HepG2 (cell line): ENCODE results near the gene TMEM14B. TPM values are rescaled to one million over a fixed set of nuclear protein-coding genes. Genes with fewer than 3 reads are reported as not detected.

ENCODE experiments used
- ERF ChIP-seq: IDR thresholded peaks from 2 replicates; pipeline ENCODE4 v1.6.1; 2018; ENCODE audit warnings: missing biosample characterization, missing genetic modification reagents
- HOXA3 ChIP-seq: sonication (generic); formaldehyde crosslinking; IDR thresholded peaks from 2 replicates; pipeline ENCODE4 v1.5.0; 2020; ENCODE audit warnings: missing genetic modification reagents
- JUNB ChIP-seq: sonication (generic); formaldehyde crosslinking; IDR thresholded peaks from 2 replicates; pipeline ENCODE4 v1.8.0; 2022; ENCODE audit warnings: missing genetic modification reagents, mild to moderate bottlenecking, borderline replicate concordance
- LCORL ChIP-seq, 2 experiments: fragments of 450-650 bp in 1 of 2; sonication (generic) in 1 of 2; formaldehyde crosslinking in 1 of 2; IDR thresholded peaks; 2 replicates each; pipeline versions ENCODE4 v1.5.0 to v1.6.1; 2017 to 2020; ENCODE audit warnings: antibody characterized with exemption in 1 of 2, missing genetic modification reagents in 1 of 2
- MAFG ChIP-seq: sonication (generic); formaldehyde crosslinking; IDR thresholded peaks from 2 replicates; pipeline ENCODE4 v1.5.1; 2020; ENCODE audit warnings: mild to moderate bottlenecking, missing genetic modification reagents
- MAZ ChIP-seq, 2 experiments: sonication (generic) in 1 of 2; formaldehyde crosslinking in 1 of 2; IDR thresholded peaks; 2 replicates each; pipeline versions ENCODE4 v1.5.0 to v1.6.1; 2012 to 2020; ENCODE audit warnings: low read depth in 2 of 2, mild to moderate bottlenecking in 2 of 2, borderline replicate concordance in 1 of 2, improper control_type of control experiment in 1 of 2, low read length in 1 of 2, missing genetic modification reagents in 1 of 2, moderate library complexity in 1 of 2
- MEF2D ChIP-seq: sonication (generic); formaldehyde crosslinking; IDR thresholded peaks from 2 replicates; pipeline ENCODE4 v1.5.1; 2020; ENCODE audit warnings: mild to moderate bottlenecking, missing genetic modification reagents
- NCOA1 ChIP-seq: sonication (generic); formaldehyde crosslinking; IDR thresholded peaks from 2 replicates; pipeline ENCODE4 v1.9.0; 2021; ENCODE audit warnings: missing genetic modification reagents
- NRL ChIP-seq: sonication (generic); formaldehyde crosslinking; IDR thresholded peaks from 2 replicates; pipeline ENCODE4 v1.5.0; 2020; ENCODE audit warnings: missing genetic modification reagents, mild to moderate bottlenecking, moderate library complexity, borderline replicate concordance
- PAX8 ChIP-seq: sonication (generic); formaldehyde crosslinking; IDR thresholded peaks from 2 replicates; pipeline ENCODE4 v1.8.0; 2022; ENCODE audit warnings: mild to moderate bottlenecking, missing genetic modification reagents, borderline replicate concordance
- RFX3 ChIP-seq: IDR thresholded peaks from 2 replicates; pipeline ENCODE4 v1.6.1; 2016; ENCODE audit warnings: missing biosample characterization, missing genetic modification reagents
- RXRA ChIP-seq: sonication (generic); formaldehyde crosslinking; IDR thresholded peaks from 2 replicates; pipeline ENCODE4 v1.5.1; 2020; ENCODE audit warnings: missing genetic modification reagents
- SRSF1 ChIP-seq: fragments of 200-400 bp; formaldehyde crosslinking; optimal IDR thresholded peaks from 2 replicates; pipeline ENCODE3; 2017; ENCODE audit warnings: mild to moderate bottlenecking, low read depth, low read length, moderate library complexity
- TEF ChIP-seq: sonication (generic); formaldehyde crosslinking; IDR thresholded peaks from 2 replicates; pipeline ENCODE4 v1.5.0; 2020; ENCODE audit warnings: missing genetic modification reagents
- TOPORS ChIP-seq: sonication (generic); formaldehyde crosslinking; IDR thresholded peaks from 2 replicates; pipeline ENCODE4 v1.8.0; 2023; ENCODE audit warnings: mild to moderate bottlenecking, missing genetic modification reagents
- ZBTB7B ChIP-seq: sonication (generic); formaldehyde crosslinking; IDR thresholded peaks from 2 replicates; pipeline ENCODE4 v1.4.0; 2020; ENCODE audit warnings: missing genetic modification reagents
- ZFYVE20 ChIP-seq: sonication (generic); formaldehyde crosslinking; IDR thresholded peaks from 2 replicates; pipeline ENCODE4 v1.8.0; 2023; ENCODE audit warnings: low read depth, mild to moderate bottlenecking, moderate library complexity, missing genetic modification reagents, borderline replicate concordance
- ZGPAT ChIP-seq: IDR thresholded peaks from 2 replicates; pipeline ENCODE4 v1.6.1; 2016; ENCODE audit warnings: mild to moderate bottlenecking
- ZNF234 ChIP-seq: sonication (generic); formaldehyde crosslinking; conservative IDR thresholded peaks from 2 replicates; pipeline ENCODE4 v1.5.1; 2020; ENCODE audit warnings: mild to moderate bottlenecking, missing genetic modification reagents
- ZNF235 ChIP-seq: sonication (generic); formaldehyde crosslinking; IDR thresholded peaks from 2 replicates; pipeline ENCODE4 v1.8.1; 2023; ENCODE audit warnings: mild to moderate bottlenecking, missing genetic modification reagents, borderline replicate concordance
- ZNF337 ChIP-seq: sonication (generic); formaldehyde crosslinking; IDR thresholded peaks from 2 replicates; pipeline ENCODE4 v1.5.1; 2020; ENCODE audit warnings: missing genetic modification reagents, low read depth, mild to moderate bottlenecking, borderline replicate concordance
- ZNF33B ChIP-seq: sonication (generic); formaldehyde crosslinking; IDR thresholded peaks from 2 replicates; pipeline ENCODE4 v1.5.1; 2020; ENCODE audit warnings: mild to moderate bottlenecking, missing genetic modification reagents
- ZNF430 ChIP-seq: sonication (generic); formaldehyde crosslinking; IDR thresholded peaks from 2 replicates; pipeline ENCODE4 v1.9.0; 2021; ENCODE audit warnings: mild to moderate bottlenecking, missing genetic modification reagents
- ZNF451 ChIP-seq: sonication (generic); formaldehyde crosslinking; IDR thresholded peaks from 2 replicates; pipeline ENCODE4 v1.5.0; 2020; ENCODE audit warnings: mild to moderate bottlenecking, missing genetic modification reagents
- ZNF619 ChIP-seq: sonication (generic); formaldehyde crosslinking; IDR thresholded peaks from 2 replicates; pipeline ENCODE4 v1.4.0; 2020; ENCODE audit warnings: mild to moderate bottlenecking, missing genetic modification reagents
- ZNF788 ChIP-seq: sonication (generic); formaldehyde crosslinking; IDR thresholded peaks from 2 replicates; pipeline ENCODE4 v1.5.0; 2020; ENCODE audit warnings: mild to moderate bottlenecking, missing genetic modification reagents, borderline replicate concordance
- ZNF891 ChIP-seq: sonication (generic); formaldehyde crosslinking; IDR thresholded peaks from 2 replicates; pipeline ENCODE4 v1.5.0; 2020; ENCODE audit warnings: mild to moderate bottlenecking, missing genetic modification reagents
- ZSCAN21 ChIP-seq: sonication (generic); formaldehyde crosslinking; IDR thresholded peaks from 2 replicates; pipeline ENCODE4 v1.8.0; 2022; ENCODE audit warnings: mild to moderate bottlenecking, missing genetic modification reagents, moderate library complexity, borderline replicate concordance
- polyA plus RNA-seq, 8 experiments: library from polyadenylated mRNA; depleted of rRNA in 3 of 8; stranded (reverse) in 7 of 8; unstranded in 1 of 8; fragments of >200 nt; fragmentation: Illumina TruSeq in 4 of 8; extraction: Trizol in 4 of 8; gene quantifications; 2 replicates each; pipeline versions ENCODE4 v1.2.1 to v1.2.3, GENCODE V29; 2011 to 2016; ENCODE audit warnings: low read depth in 4 of 8, missing spikeins in 1 of 8, mixed read lengths in 1 of 8; ENCODE audit not compliant: insufficient read depth in 1 of 8
- total RNA-seq, 5 experiments: library from RNA; depleted of rRNA; stranded (reverse); fragments of >200 nt; fragmentation: Illumina TruSeq; extraction: Trizol; gene quantifications; 2 replicates each; pipeline ENCODE4 v1.2.3, GENCODE V29; 2016; ENCODE audit warnings: low read depth in 1 of 5
- TF ChIP-seq, protein P1 (sequence below): sonication (generic); formaldehyde crosslinking; IDR thresholded peaks from 2 replicates; pipeline ENCODE4 v1.5.1; 2020; ENCODE audit warnings: missing genetic modification reagents, mild to moderate bottlenecking, borderline replicate concordance

Gene TMEM14B
- total and polyA plus RNA-seq, 2 of the 13 experiments (the other 11 are each of a cell fraction or from before 2014, with no cell fraction given) = 133 to 200 TPM

- TF ChIP-seq, protein P1, sequence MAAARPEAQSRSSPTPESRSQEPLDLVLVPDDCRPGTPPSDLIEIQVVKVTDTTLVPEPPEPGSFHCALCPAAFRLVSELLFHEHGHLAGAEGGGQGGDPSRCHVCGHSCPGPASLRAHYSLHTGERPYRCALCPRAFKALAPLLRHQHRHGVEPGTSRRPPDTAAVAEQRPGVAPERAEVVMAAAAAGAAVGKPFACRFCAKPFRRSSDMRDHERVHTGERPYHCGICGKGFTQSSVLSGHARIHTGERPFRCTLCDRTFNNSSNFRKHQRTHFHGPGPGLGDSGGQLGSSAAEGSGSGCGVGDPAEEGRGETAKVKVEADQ = 0 out of 2 replicates have a peak, but pooled peaks have one; percentile 20
- TF ChIP-seq ZNF788 (CRISPR knock-in tag) = peak; percentile 43; the same call in 1 of the 2 replicates
- 0 out of 2 replicates have a peak, but pooled peaks have one; percentile 78 for TF ChIP-seq NCOA1 (CRISPR knock-in tag)
- 0 out of 2 replicates have a peak, but pooled peaks have one; percentile 5 for TF ChIP-seq ZNF891 (CRISPR knock-in tag)
- no peak for TF ChIP-seq HOXA3 (CRISPR knock-in tag)
- no peak for TF ChIP-seq MEF2D (CRISPR knock-in tag)
- peak; percentile 4; the same call in 1 of the 2 replicates for TF ChIP-seq ZSCAN21 (CRISPR knock-in tag)
- TF ChIP-seq ZNF451 (CRISPR knock-in tag) = 0 out of 2 replicates have a peak, but pooled peaks have one; percentile 54
- no peak for TF ChIP-seq ZNF430 (CRISPR knock-in tag)
- TF ChIP-seq MAZ (IDR thresholded peaks at IDR 0.05; ENCODE audit: borderline replicate concordance, low read depth, low read length) = no peak
- 0 out of 2 replicates have a peak, but pooled peaks have one; percentile 41 for TF ChIP-seq MAZ (CRISPR knock-in tag; IDR thresholded peaks at IDR 0.05; ENCODE audit: low read depth)
- TF ChIP-seq JUNB (CRISPR knock-in tag) = no peak
- 0 out of 2 replicates have a peak, but pooled peaks have one; percentile 23 for TF ChIP-seq RXRA
- TF ChIP-seq SRSF1 = no peak
- TF ChIP-seq ZGPAT = 0 out of 2 replicates have a peak, but pooled peaks have one; percentile 21
- TF ChIP-seq TOPORS (CRISPR knock-in tag) = no peak
- TF ChIP-seq ZNF337 (CRISPR knock-in tag) = no peak
- no peak for TF ChIP-seq LCORL (IDR thresholded peaks at IDR 0.05)
- TF ChIP-seq LCORL (CRISPR knock-in tag; IDR thresholded peaks at IDR 0.05) = peak; percentile 72
- TF ChIP-seq RFX3 (CRISPR knock-in tag) = no peak
- 0 out of 2 replicates have a peak, but pooled peaks have one; percentile 21 for TF ChIP-seq TEF (CRISPR knock-in tag)
- TF ChIP-seq ZFYVE20 (CRISPR knock-in tag) = no peak
- no peak for TF ChIP-seq ZNF234 (CRISPR knock-in tag)
- no peak for TF ChIP-seq ZNF619 (CRISPR knock-in tag)
- peak; percentile 38; the same call in 1 of the 2 replicates for TF ChIP-seq MAFG (CRISPR knock-in tag)
- TF ChIP-seq ZNF33B (CRISPR knock-in tag) = 0 out of 2 replicates have a peak, but pooled peaks have one; percentile 58
- 0 out of 2 replicates have a peak, but pooled peaks have one; percentile 12 for TF ChIP-seq ZBTB7B
- TF ChIP-seq NRL (CRISPR knock-in tag) = no peak; the same call in 1 of the 2 replicates
- TF ChIP-seq PAX8 (CRISPR knock-in tag) = 0 out of 2 replicates have a peak, but pooled peaks have one; percentile 13
- TF ChIP-seq ERF = no peak
- TF ChIP-seq ZNF235 (CRISPR knock-in tag) = no peak
Observed at GRCh38 chr6:10719964-10720264, 27.7 kb upstream of the TMEM14B start (continued).
